Fibroblast of lung (primary cell): ENCODE data around the gene POMC. TPM values are rescaled to one million over a fixed set of nuclear protein-coding genes. Genes with fewer than 3 reads are reported as not detected.

ENCODE experiments used
- DNase-seq, 2 donors: peaks; one replicate each; pipeline versions ENCODE4 v3.0.0 to v3.0.0-alpha.2; 2010; ENCODE audit warnings: low read depth in 2 of 2
- H2AFZ ChIP-seq: 2 replicates; pipeline ENCODE4 v1.5.1; 2012; ENCODE audit warnings: low read length, control low read depth, inconsistent platforms
- H3K27ac ChIP-seq: 2 replicates; pipeline ENCODE4 v1.5.1; 2011; ENCODE audit warnings: low read length, control low read depth; ENCODE audit not compliant: insufficient read depth
- H3K27me3 ChIP-seq: 2 replicates; pipeline ENCODE4 v1.5.1; 2011; ENCODE audit warnings: mild to moderate bottlenecking, low read length; ENCODE audit not compliant: control insufficient read depth, insufficient read depth
- H3K36me3 ChIP-seq: 2 replicates; pipeline ENCODE4 v1.5.1; 2011; ENCODE audit warnings: low read length; ENCODE audit not compliant: control insufficient read depth, insufficient read depth
- H3K4me1 ChIP-seq: 2 replicates; pipeline ENCODE4 v1.5.1; 2011; ENCODE audit warnings: low read length; ENCODE audit not compliant: control insufficient read depth, insufficient read depth; ENCODE audit errors: extremely low read depth
- H3K4me2 ChIP-seq: 2 replicates; pipeline ENCODE4 v1.5.1; 2011; ENCODE audit warnings: low read length, control low read depth; ENCODE audit not compliant: insufficient read depth; ENCODE audit errors: extremely low read depth
- H3K4me3 ChIP-seq, 4 experiments: fragments of 200-600 bp in 1 of 4; sonication (generic) in 1 of 4; replicated peaks in 1 of 4; 2 replicates each; pipeline ENCODE4 v1.5.1; 2011 to 2016; ENCODE audit warnings: low read length in 4 of 4, low read depth in 3 of 4, mild to moderate bottlenecking in 3 of 4, control low read depth in 2 of 4, inconsistent platforms in 1 of 4, mixed read lengths in 1 of 4; ENCODE audit not compliant: insufficient read depth in 1 of 4; ENCODE audit errors: control extremely low read depth in 1 of 4
- H3K79me2 ChIP-seq: 2 replicates; pipeline ENCODE4 v1.5.1; 2012; ENCODE audit warnings: mild to moderate bottlenecking, low read length, inconsistent platforms; ENCODE audit not compliant: control insufficient read depth, insufficient read depth
- H3K9ac ChIP-seq: 2 replicates; pipeline ENCODE4 v1.5.1; 2011; ENCODE audit warnings: mild to moderate bottlenecking, low read length, control low read depth; ENCODE audit not compliant: insufficient read depth
- H3K9me3 ChIP-seq: 2 replicates; pipeline ENCODE4 v1.5.1; 2012; ENCODE audit warnings: low read depth, low read length; ENCODE audit not compliant: control insufficient read depth, insufficient read depth
- H4K20me1 ChIP-seq: 2 replicates; pipeline ENCODE4 v1.5.1; 2011; ENCODE audit warnings: low read length; ENCODE audit not compliant: control insufficient read depth, insufficient read depth; ENCODE audit errors: extremely low read depth
- EZH2 ChIP-seq: IDR thresholded peaks from 2 replicates; pipeline ENCODE4 v1.5.1; 2012; ENCODE audit warnings: low read length, control low read depth, mild to moderate bottlenecking; ENCODE audit errors: missing control alignments
- polyA minus RNA-seq: library from RNA; depleted of rRNA, polyadenylated mRNA; stranded (reverse); fragments of >200 nt; gene quantifications from 2 replicates; pipeline ENCODE4 v1.2.3, GENCODE V29; 2011; ENCODE audit warnings: low replicate concordance
- polyA plus RNA-seq, 2 donors: library from polyadenylated mRNA; depleted of rRNA in 1 of 2; stranded (reverse) in 1 of 2; unstranded in 1 of 2; fragments of >200 nt; gene quantifications; 2 replicates each; pipeline ENCODE4 v1.2.1, GENCODE V29; 2011 to 2012; ENCODE audit warnings: missing spikeins in 1 of 2
- total RNA-seq: library from RNA; depleted of rRNA; stranded (reverse); fragments of >200 nt; gene quantifications from 2 replicates; pipeline ENCODE4 v1.2.1, GENCODE V29; 2014
- TF ChIP-seq, protein P1 (sequence below), 2 donors: IDR thresholded peaks in 1 of 2; conservative IDR thresholded peaks in 1 of 2; 1 replicate in 1 of 2; 2 replicates in 1 of 2; pipeline ENCODE4 v1.5.1; 2011 to 2012; ENCODE audit warnings: low read length in 2 of 2, control low read depth in 1 of 2, inconsistent platforms in 1 of 2, low read depth in 1 of 2, mild to moderate bottlenecking in 1 of 2

The POMC gene
- 0.66 and 1.8 TPM in 2 replicates for total RNA-seq
- polyA plus RNA-seq, result 0.33 TPM in 1 of 2 replicates, not detected in the other
- 0.65 TPM in 1 of 2 replicates, not detected in the other for polyA plus RNA-seq (2012)
- not detected in 2 replicates for polyA minus RNA-seq

DNA sequence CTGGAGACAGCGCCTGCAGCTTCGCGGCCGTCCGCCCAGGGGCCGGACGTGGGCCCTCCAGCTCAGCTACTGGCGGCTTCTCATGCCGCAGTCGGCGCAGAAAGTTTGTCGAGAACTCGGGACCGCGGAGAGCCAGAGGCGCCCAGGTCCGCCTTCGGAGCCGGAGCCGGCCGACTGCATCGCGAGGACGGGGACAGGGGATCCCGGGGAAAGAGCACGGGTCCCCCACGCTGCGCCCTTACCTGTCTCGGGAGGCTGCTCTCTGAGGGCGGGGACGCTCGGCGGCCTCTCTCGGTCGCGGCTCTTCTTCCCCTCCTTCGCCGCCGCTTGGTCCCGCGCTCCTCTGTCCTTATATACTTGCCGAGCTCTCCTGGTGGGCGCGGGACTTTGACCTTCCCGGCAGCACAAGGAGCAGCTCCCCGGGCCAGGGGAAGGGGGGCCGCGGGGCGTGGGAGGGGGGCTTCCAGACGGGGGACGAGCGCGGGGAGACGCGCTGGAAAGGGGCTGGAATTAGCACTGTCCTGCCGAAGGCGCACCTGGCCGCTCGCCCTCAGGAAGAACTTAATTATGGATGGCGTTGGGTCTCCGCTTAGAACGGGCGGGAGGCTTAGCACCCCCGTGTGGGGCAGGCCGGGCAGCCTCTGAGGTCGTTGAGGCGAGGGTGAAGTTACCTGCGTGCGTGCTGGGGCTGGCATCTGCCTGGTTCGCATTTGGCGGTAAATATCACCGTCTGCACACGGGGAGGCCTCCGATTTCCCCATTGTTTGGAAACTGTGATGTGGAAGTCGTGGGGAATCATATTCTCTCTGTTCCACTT, at the start of gene POMC:
TSS of gene POMC (minus strand) at position 325 of the 817 bp plus-strand sequence. CDS start 3,808 bp downstream, outside the sequence.
- Histone ChIP-seq H3K9me3 (no peaks in the 10 kb centered on the region), H3K79me2 (no peaks in the 10 kb centered on the region), H2AFZ (no peak within 1 kb of the TSS), H3K4me1 (no peaks in the 10 kb centered on the region), H3K9ac (no peak within 1 kb of the TSS), H3K4me3 (peak within 1 kb of the TSS in 1 of 4 experiments; percentile 23), H4K20me1 (no peaks in the 10 kb centered on the region), H3K36me3 (no peaks in the 10 kb centered on the region), H3K27me3 (peaks cover 44% of the 10 kb centered on the region), H3K4me2 (peak within 1 kb of the TSS; percentile 48), H3K27ac (no peak within 1 kb of the TSS)
- peak; percentile 25 to 57 for DNase-seq
- TF ChIP-seq, protein P1, sequence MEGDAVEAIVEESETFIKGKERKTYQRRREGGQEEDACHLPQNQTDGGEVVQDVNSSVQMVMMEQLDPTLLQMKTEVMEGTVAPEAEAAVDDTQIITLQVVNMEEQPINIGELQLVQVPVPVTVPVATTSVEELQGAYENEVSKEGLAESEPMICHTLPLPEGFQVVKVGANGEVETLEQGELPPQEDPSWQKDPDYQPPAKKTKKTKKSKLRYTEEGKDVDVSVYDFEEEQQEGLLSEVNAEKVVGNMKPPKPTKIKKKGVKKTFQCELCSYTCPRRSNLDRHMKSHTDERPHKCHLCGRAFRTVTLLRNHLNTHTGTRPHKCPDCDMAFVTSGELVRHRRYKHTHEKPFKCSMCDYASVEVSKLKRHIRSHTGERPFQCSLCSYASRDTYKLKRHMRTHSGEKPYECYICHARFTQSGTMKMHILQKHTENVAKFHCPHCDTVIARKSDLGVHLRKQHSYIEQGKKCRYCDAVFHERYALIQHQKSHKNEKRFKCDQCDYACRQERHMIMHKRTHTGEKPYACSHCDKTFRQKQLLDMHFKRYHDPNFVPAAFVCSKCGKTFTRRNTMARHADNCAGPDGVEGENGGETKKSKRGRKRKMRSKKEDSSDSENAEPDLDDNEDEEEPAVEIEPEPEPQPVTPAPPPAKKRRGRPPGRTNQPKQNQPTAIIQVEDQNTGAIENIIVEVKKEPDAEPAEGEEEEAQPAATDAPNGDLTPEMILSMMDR (conservative IDR thresholded peaks at IDR 0.05 in 1 of 2, IDR thresholded peaks at IDR 0.05 in 1 of 2; ENCODE audit: low read depth in 1 of 2, low read length in 2 of 2), result no peak
- peak; percentile 82 for TF ChIP-seq EZH2

DNA sequence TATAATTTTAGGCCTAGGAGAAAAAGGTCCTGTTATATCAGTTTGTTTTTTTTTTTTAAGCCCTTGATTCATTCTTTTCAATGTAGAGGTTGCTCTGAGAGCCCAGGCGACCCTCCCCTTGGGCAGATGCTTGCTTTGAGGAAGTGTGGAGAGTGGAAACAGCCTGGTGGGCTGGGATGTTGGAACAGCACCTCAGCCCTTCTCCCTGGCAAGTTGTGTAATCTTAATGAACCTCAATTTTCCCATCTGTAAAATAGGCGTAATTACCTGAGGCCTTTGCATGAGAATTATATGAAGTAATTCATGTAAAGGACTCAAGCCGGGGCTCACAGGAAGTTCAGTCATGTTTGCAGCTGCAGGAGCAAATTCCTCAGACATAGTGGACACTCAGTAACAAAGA, 49.7 kb upstream of the POMC start:
- no peak overlapping the region for H3K27ac ChIP-seq
- H3K79me2 ChIP-seq, result no peaks in the 10 kb centered on the region
- TF ChIP-seq, protein P1 (conservative IDR thresholded peaks at IDR 0.05 in 1 of 2, IDR thresholded peaks at IDR 0.05 in 1 of 2; ENCODE audit: low read depth in 1 of 2, low read length in 2 of 2), result no peak
- no peak for TF ChIP-seq EZH2
- no peaks in the 10 kb centered on the region for H3K9me3 ChIP-seq
- no peaks in the 10 kb centered on the region for H3K4me1 ChIP-seq
- no peaks in the 10 kb centered on the region for H4K20me1 ChIP-seq
- no peak overlapping the region for H3K4me2 ChIP-seq
- H3K4me3 ChIP-seq, result no peak overlapping the region
- H3K36me3 ChIP-seq, result no peaks in the 10 kb centered on the region
- no peak overlapping the region for H3K9ac ChIP-seq
- H3K27me3 ChIP-seq, result no peaks in the 10 kb centered on the region
- H2AFZ ChIP-seq, result no peak overlapping the region
- DNase-seq, result no peak

DNA sequence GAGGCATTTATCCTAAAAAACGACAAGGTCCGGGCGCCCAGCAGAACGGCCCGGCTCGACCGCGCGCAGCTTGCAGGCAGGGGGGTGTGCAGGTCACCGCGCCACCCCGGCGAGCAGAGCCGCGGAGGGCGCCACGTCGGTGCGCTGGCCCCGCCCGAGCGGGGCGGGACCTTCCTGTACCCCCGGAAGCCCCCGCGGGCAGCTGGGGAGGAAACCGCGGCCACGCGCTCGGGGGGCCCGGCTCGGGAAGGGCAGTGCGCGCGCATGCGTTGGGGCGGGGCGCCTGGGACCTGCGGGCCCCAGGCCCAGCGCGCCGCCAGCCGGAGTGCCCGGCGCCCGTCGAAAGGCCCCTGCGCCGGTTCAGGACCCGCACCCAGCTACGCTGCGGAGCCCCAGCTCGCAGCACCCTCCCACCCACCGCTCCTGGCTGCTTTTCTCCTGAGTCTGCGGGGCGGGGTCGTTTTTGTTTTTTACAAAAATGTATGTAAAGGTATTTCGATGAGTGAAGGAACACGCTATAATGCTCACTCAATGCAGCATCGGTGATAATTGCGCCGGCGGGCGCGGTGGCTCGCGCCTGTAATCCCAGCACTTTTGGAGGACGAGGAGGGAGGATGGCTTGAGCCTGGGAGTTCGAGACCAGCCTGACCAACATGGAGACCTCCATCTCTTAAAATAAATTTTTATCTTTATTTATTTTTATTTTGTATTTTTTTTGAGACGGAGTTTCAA, 47.7 kb upstream of the POMC start:
- H2AFZ ChIP-seq, result peak overlapping the region; percentile 59
- DNase-seq, result peak; percentile 69 to 78
- H3K36me3 ChIP-seq, result no peaks in the 10 kb centered on the region
- TF ChIP-seq EZH2, result no peak
- TF ChIP-seq, protein P1 (conservative IDR thresholded peaks at IDR 0.05 in 1 of 2, IDR thresholded peaks at IDR 0.05 in 1 of 2; ENCODE audit: low read depth in 1 of 2, low read length in 2 of 2), result no peak
- H3K79me2 ChIP-seq, result no peaks in the 10 kb centered on the region
- no peaks in the 10 kb centered on the region for H3K9me3 ChIP-seq
- H3K4me1 ChIP-seq, result no peaks in the 10 kb centered on the region
- peak overlapping the region; percentile 30 for H3K9ac ChIP-seq
- no peak overlapping the region for H3K27ac ChIP-seq
- H3K4me2 ChIP-seq, result peak overlapping the region; percentile 64
- H4K20me1 ChIP-seq, result no peaks in the 10 kb centered on the region
- peak overlapping the region; percentile 31 to 64 (median 52) for H3K4me3 ChIP-seq
- no peaks in the 10 kb centered on the region for H3K27me3 ChIP-seq
